HFFc6 (cell line): Measurements from ENCODE around the gene SLC39A3. TPM values are rescaled to one million over a fixed set of nuclear protein-coding genes. Genes with fewer than 3 reads are reported as not detected.

Experiments used
- DNase-seq: peaks from one replicate; pipeline ENCODE4 v3.0.0-alpha.2; 2018
- H3K27ac Mint-ChIP-seq: 2 replicates; pipeline ENCODE4 v1.8.0; 2020; ENCODE audit warnings: mild to moderate bottlenecking, mixed read lengths
- H3K27me3 Mint-ChIP-seq: 2 replicates; pipeline ENCODE4 v1.8.0; 2021; ENCODE audit warnings: mild to moderate bottlenecking, moderate library complexity, mixed read lengths; ENCODE audit not compliant: insufficient read depth
- H3K36me3 Mint-ChIP-seq: 2 replicates; pipeline ENCODE4 v1.8.0; 2021; ENCODE audit warnings: low read depth, mixed read lengths
- H3K4me1 Mint-ChIP-seq: 2 replicates; pipeline ENCODE4 v1.8.0; 2020; ENCODE audit warnings: low read depth, mixed read lengths
- H3K4me3 Mint-ChIP-seq: 2 replicates; pipeline ENCODE4 v1.8.0; 2020; ENCODE audit warnings: mild to moderate bottlenecking, moderate library complexity, mixed read lengths
- H3K9me3 Mint-ChIP-seq: 2 replicates; pipeline ENCODE4 v1.8.0; 2020; ENCODE audit warnings: mild to moderate bottlenecking, mixed read lengths
- CTCF ChIP-seq: fragments of 200-600 bp; sonication (generic); IDR thresholded peaks from 2 replicates; pipeline ENCODE4 v1.5.0; 2021; ENCODE audit warnings: antibody characterized with exemption, mild to moderate bottlenecking
- total RNA-seq, 6 experiments: library from RNA; stranded (reverse); fragmentation: NEBNext Ultra II Directional; extraction: Animal tissue kit (Norgen Biotek cat#: 25700); gene quantifications; 2 replicates in 1 of 6; 3 replicates in 5 of 6; pipeline ENCODE4 v1.2.3, GENCODE V29; 2021

Gene SLC39A3
- total RNA-seq, 6 experiments from 2014 or later, result 39.2 to 49.1 (median 42.5) TPM

GRCh38 chr19:2756477-2756876 is 16.7 kb upstream of the SLC39A3 start:
- H3K36me3 Mint-ChIP-seq, result 0 out of 2 replicates have a peak, but pooled peaks cover 14% of the 10 kb centered on the region
- no peaks in the 10 kb centered on the region for H3K9me3 Mint-ChIP-seq
- no peak for DNase-seq
- H3K27ac Mint-ChIP-seq, result no peak overlapping the region
- TF ChIP-seq CTCF, result no peak
- H3K4me1 Mint-ChIP-seq, result no peaks in the 10 kb centered on the region
- no peak overlapping the region for H3K4me3 Mint-ChIP-seq
- H3K27me3 Mint-ChIP-seq, result no peaks in the 10 kb centered on the region

- Mint-ChIP-seq H3K36me3 (0 out of 2 replicates have a peak, but pooled peaks cover 14% of the 10 kb centered on the region), H3K4me3 (no peak overlapping the region), H3K9me3 (no peaks in the 10 kb centered on the region), H3K4me1 (no peaks in the 10 kb centered on the region), H3K27me3 (no peaks in the 10 kb centered on the region; the same call in 1 of the 2 replicates), H3K27ac (no peak overlapping the region)
- no peak for DNase-seq
- no peak for TF ChIP-seq CTCF
These were observed 16.0 kb upstream of the SLC39A3 start for GRCh38 chr19:2755811-2756210.

GRCh38 chr19:2755448-2755705 is 15.6 kb upstream of the SLC39A3 start:
- Mint-ChIP-seq H3K4me1 (no peaks in the 10 kb centered on the region), H3K36me3 (0 out of 2 replicates have a peak, but pooled peaks cover 14% of the 10 kb centered on the region), H3K27me3 (no peaks in the 10 kb centered on the region; the same call in 1 of the 2 replicates), H3K4me3 (no peak overlapping the region), H3K27ac (no peak overlapping the region), H3K9me3 (no peaks in the 10 kb centered on the region)
- no peak for DNase-seq
- TF ChIP-seq CTCF, result no peak

GRCh38 chr19:2754659-2755447 is 15.0 kb upstream of the SLC39A3 start:
- DNase-seq, result no peak

GRCh38 chr19:2751438-2751830 is 11.6 kb upstream of the SLC39A3 start:
- H3K4me1 Mint-ChIP-seq, result no peaks in the 10 kb centered on the region
- no peaks in the 10 kb centered on the region for H3K9me3 Mint-ChIP-seq
- no peak overlapping the region for H3K27ac Mint-ChIP-seq
- 0 out of 2 replicates have a peak, but pooled peaks cover 5% of the 10 kb centered on the region for H3K36me3 Mint-ChIP-seq
- no peak for DNase-seq
- no peak overlapping the region for H3K4me3 Mint-ChIP-seq
- peaks cover 4% of the 10 kb centered on the region for H3K27me3 Mint-ChIP-seq
- no peak for TF ChIP-seq CTCF

More at GRCh38 chr19:2754659-2755447, 15.0 kb upstream of the SLC39A3 start:
- Mint-ChIP-seq H3K4me3 (no peak overlapping the region), H3K27ac (no peak overlapping the region), H3K9me3 (no peaks in the 10 kb centered on the region), H3K36me3 (0 out of 2 replicates have a peak, but pooled peaks cover 14% of the 10 kb centered on the region), H3K27me3 (no peaks in the 10 kb centered on the region; the same call in 1 of the 2 replicates), H3K4me1 (no peaks in the 10 kb centered on the region)
- no peak for TF ChIP-seq CTCF
